Aorta (tissue), 5 donors: ENCODE results near the gene DICER1. TPM values are rescaled to one million over a fixed set of nuclear protein-coding genes. Genes with fewer than 3 reads are reported as not detected.

Experiments used
- ATAC-seq: fragments of 200-7000 bp; cut with Tn5 transposase; one replicate; pipeline ENCODE4 v1.9.1; 2022; ENCODE audit warnings: moderate library complexity; ENCODE audit not compliant: low FRiP score
- DNase-seq, 2 donors: peaks; one replicate each; pipeline ENCODE4 v3.0.0-alpha.2; 2020
- H3K27ac ChIP-seq, 2 donors: one replicate each; pipeline ENCODE4 v1.5.1; 2013; ENCODE audit warnings: low read length in 2 of 2, mild to moderate bottlenecking in 2 of 2, moderate library complexity in 2 of 2, control low read depth in 1 of 2, inconsistent platforms in 1 of 2, low read depth in 1 of 2
- H3K27me3 ChIP-seq, 2 donors: one replicate each; pipeline ENCODE4 v1.6.1; 2013; ENCODE audit warnings: control low read depth in 1 of 2, low read length in 1 of 2, mild to moderate bottlenecking in 1 of 2, moderate library complexity in 1 of 2; ENCODE audit not compliant: insufficient read depth in 2 of 2, control insufficient read depth in 1 of 2
- H3K36me3 ChIP-seq, 2 donors: one replicate each; pipeline ENCODE4 v1.6.1; 2013; ENCODE audit warnings: control low read depth in 1 of 2, low read length in 1 of 2, mild to moderate bottlenecking in 1 of 2; ENCODE audit not compliant: insufficient read depth in 2 of 2, control insufficient read depth in 1 of 2
- H3K4me1 ChIP-seq, 2 donors: one replicate each; pipeline ENCODE4 v1.6.1; 2013; ENCODE audit warnings: low read length in 2 of 2, control low read depth in 1 of 2, mild to moderate bottlenecking in 1 of 2, moderate library complexity in 1 of 2; ENCODE audit not compliant: insufficient read depth in 2 of 2, control insufficient read depth in 1 of 2
- H3K4me3 ChIP-seq, 2 donors: one replicate each; pipeline ENCODE4 v1.5.1; 2013; ENCODE audit warnings: low read length in 2 of 2, control low read depth in 1 of 2, mild to moderate bottlenecking in 1 of 2
- H3K9me3 ChIP-seq: one replicate; pipeline ENCODE4 v1.6.1; 2013; ENCODE audit warnings: mild to moderate bottlenecking, low read length; ENCODE audit not compliant: control insufficient read depth
- WGBS, 2 donors: extraction: QIAGEN DNeasy Blood & Tissue Kit; methylation state at CpG; one replicate each; pipeline ENCODE4 v1.1.7; 2013; 5-methylcytosine and 5-hydroxymethylcytosine counted together
- intact Hi-C, 2 donors: fragments of 100-400 bp; cut with DNase I; formaldehyde crosslinking; loops; one replicate each; pipeline versions ENCODE4 v1.14.2 to v1.15.0; 2022
- polyA plus RNA-seq, 2 donors: library from polyadenylated mRNA; stranded (reverse); fragments of 200-250 nt; gene quantifications; one replicate each; pipeline ENCODE4 v1.2.3, GENCODE V29; 2013
- total RNA-seq, 2 donors: library from RNA; stranded (reverse); fragmentation: NEBNext Ultra II Directional; extraction: Animal tissue kit (Norgen Biotek cat#: 25700); gene quantifications; one replicate each; pipeline ENCODE4 v1.2.1, GENCODE V29; 2021
- donor health status: healthy with polysubstance abuse.
- donor health status: Bipolar disorder and iron deficiency.
- donor health status: DM: no; HTN: no; CAD: no.
- donor health status: DM: no; HTN: no; CAD: no.
- donor health status: DM: yes; HTN: yes; CAD: no.

DICER1 gene
- total and polyA plus RNA-seq, 4 donors, result 6.4 to 73.6 (median 36.1) TPM

GRCh38 chr14:95068521-95068920, 88.8 kb downstream of the DICER1 start:
- H3K4me1 ChIP-seq, result no peaks in the 10 kb centered on the region
- no peaks in the 10 kb centered on the region for H3K9me3 ChIP-seq
- no peak for DNase-seq
- H3K4me3 ChIP-seq, result no peak overlapping the region
- no peaks in the 10 kb centered on the region for H3K36me3 ChIP-seq
- intact Hi-C loops, result no loop called here
- no peak overlapping the region for H3K27ac ChIP-seq
- 80 to 91% methylated on average over 8 of the region's 8 CpGs for WGBS, 2 donors
- no peaks in the 10 kb centered on the region for H3K27me3 ChIP-seq
- no peak for ATAC-seq

GRCh38 chr14:95068080-95068479, 89.2 kb downstream of the DICER1 start:
- Histone ChIP-seq H3K4me1 (no peaks in the 10 kb centered on the region), H3K27me3 (no peaks in the 10 kb centered on the region), H3K4me3 (no peak overlapping the region), H3K27ac (no peak overlapping the region), H3K36me3 (no peaks in the 10 kb centered on the region), H3K9me3 (no peaks in the 10 kb centered on the region)
- no peak for ATAC-seq
- WGBS, 2 donors, result 82 to 86% methylated on average over 10 of the region's 10 CpGs
- no peak for DNase-seq
- intact Hi-C loops, result no loop called here

GRCh38 chr14:95067526-95067925, 89.8 kb downstream of the DICER1 start:
- no peak for ATAC-seq
- DNase-seq, result no peak
- Histone ChIP-seq H3K36me3 (no peaks in the 10 kb centered on the region), H3K4me1 (no peaks in the 10 kb centered on the region), H3K9me3 (no peaks in the 10 kb centered on the region), H3K4me3 (no peak overlapping the region), H3K27me3 (no peaks in the 10 kb centered on the region), H3K27ac (no peak overlapping the region)
- intact Hi-C loops, result no loop called here
- WGBS, 2 donors, result 92 to 98% methylated on average over 4 of the region's 4 CpGs

GRCh38 chr14:95066427-95066986, 90.8 kb downstream of the DICER1 start:
- DNase-seq, result no peak
- no peaks in the 10 kb centered on the region for H3K36me3 ChIP-seq
- ATAC-seq, result no peak
- intact Hi-C loops, result no loop called here
- no peak overlapping the region for H3K4me3 ChIP-seq
- H3K27ac ChIP-seq, result no peak overlapping the region
- no peaks in the 10 kb centered on the region for H3K9me3 ChIP-seq
- H3K4me1 ChIP-seq, result no peaks in the 10 kb centered on the region
- H3K27me3 ChIP-seq, result no peaks in the 10 kb centered on the region
- WGBS, 2 donors, result 96 to 98% methylated on average over 4 of the region's 4 CpGs

GRCh38 chr14:95065411-95065810, 91.9 kb downstream of the DICER1 start:
- Histone ChIP-seq H3K36me3 (no peaks in the 10 kb centered on the region), H3K27ac (no peak overlapping the region), H3K4me1 (no peaks in the 10 kb centered on the region), H3K9me3 (no peaks in the 10 kb centered on the region), H3K27me3 (no peaks in the 10 kb centered on the region), H3K4me3 (no peak overlapping the region)
- DNase-seq (no peak), ATAC-seq (no peak)
- intact Hi-C loops, result no loop called here
- WGBS, 2 donors, result 79 to 89% methylated on average over 2 of the region's 2 CpGs

GRCh38 chr14:95064734-95065133, 92.6 kb downstream of the DICER1 start:
- H3K4me1 ChIP-seq, result no peaks in the 10 kb centered on the region
- H3K27me3 ChIP-seq, result no peaks in the 10 kb centered on the region
- no peak for ATAC-seq
- 98 to 99% methylated on average over 2 of the region's 2 CpGs for WGBS, 2 donors
- H3K27ac ChIP-seq, result no peak overlapping the region
- H3K36me3 ChIP-seq, result no peaks in the 10 kb centered on the region
- H3K4me3 ChIP-seq, result no peak overlapping the region
- intact Hi-C loops, result no loop called here
- no peak for DNase-seq
- no peaks in the 10 kb centered on the region for H3K9me3 ChIP-seq

GRCh38 chr14:95064256-95064655, 93.1 kb downstream of the DICER1 start:
- Histone ChIP-seq H3K4me3 (no peak overlapping the region), H3K36me3 (no peaks in the 10 kb centered on the region), H3K9me3 (no peaks in the 10 kb centered on the region), H3K27me3 (no peaks in the 10 kb centered on the region), H3K27ac (no peak overlapping the region), H3K4me1 (no peaks in the 10 kb centered on the region)
- DNase-seq, result no peak
- intact Hi-C loops, result no loop called here
- 96 to 97% methylated on average over 6 of the region's 6 CpGs for WGBS, 2 donors
- ATAC-seq, result no peak

- WGBS, 2 donors, result 61 to 69% methylated on average over 5 of the region's 5 CpGs
Measured at GRCh38 chr14:95063391-95063790, 93.9 kb downstream of the DICER1 start.

GRCh38 chr14:95062946-95063345, 94.4 kb downstream of the DICER1 start:
- no peak overlapping the region for H3K27ac ChIP-seq
- ATAC-seq, result no peak
- DNase-seq, result no peak
- no peaks in the 10 kb centered on the region for H3K36me3 ChIP-seq
- H3K9me3 ChIP-seq, result no peaks in the 10 kb centered on the region
- WGBS, 2 donors, result 77 to 78% methylated on average over 5 of the region's 5 CpGs
- H3K27me3 ChIP-seq, result no peaks in the 10 kb centered on the region
- H3K4me1 ChIP-seq, result no peaks in the 10 kb centered on the region
- H3K4me3 ChIP-seq, result no peak overlapping the region
- intact Hi-C loops, result no loop called here

More at GRCh38 chr14:95063391-95063790, 93.9 kb downstream of the DICER1 start:
- Histone ChIP-seq H3K27me3 (no peaks in the 10 kb centered on the region), H3K27ac (no peak overlapping the region), H3K9me3 (no peaks in the 10 kb centered on the region), H3K36me3 (no peaks in the 10 kb centered on the region), H3K4me3 (no peak overlapping the region), H3K4me1 (no peaks in the 10 kb centered on the region)
- ATAC-seq, result no peak
- intact Hi-C loops, result no loop called here
- DNase-seq, result no peak
